Endometrial microvascular endothelial cells (primary cell): ENCODE data around the gene CCDC192. TPM values are rescaled to one million over a fixed set of nuclear protein-coding genes. Genes with fewer than 3 reads are reported as not detected.
"Not testable (repeated sequence)": the region's sequence is repeated elsewhere in the genome, so short reads cannot be mapped to it uniquely, and the experiment has no call there.

Experiments used
- in situ Hi-C: cut with HindIII; loops from 2 replicates; pipeline ENCODE4 v1.10.0; 2017; ENCODE audit warnings: low sequenced_read_pairs, low pct_unique_long_range_greater_than_20kb; ENCODE audit errors: inconsistent ontology term
- total RNA-seq: library from RNA; depleted of rRNA; stranded (reverse); fragments of >200 nt; gene quantifications from one replicate; pipeline ENCODE4 v1.2.3, GENCODE V29; 2015; ENCODE audit errors: inconsistent ontology term

The CCDC192 gene
- total RNA-seq, 1 donor from 2014 or later: not detected

DNA sequence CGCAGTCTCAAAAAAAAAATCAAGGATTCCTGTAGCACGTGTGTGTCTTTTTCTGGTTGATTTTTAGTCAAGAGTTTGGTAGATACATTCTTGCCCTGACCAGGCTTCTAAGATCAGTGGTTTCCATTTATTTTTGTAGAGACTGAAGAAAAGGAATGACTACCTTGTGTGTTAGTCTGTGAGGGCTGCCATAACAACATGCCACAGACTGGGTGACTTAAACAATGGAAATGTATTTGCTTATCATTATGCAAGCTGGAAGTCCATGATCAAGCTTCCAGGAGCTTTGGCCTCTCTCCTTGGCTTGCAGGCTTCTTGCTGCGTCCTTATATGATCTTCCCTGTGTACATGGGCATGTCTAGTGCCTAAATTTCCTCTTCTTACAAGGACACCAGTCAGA lies 127.0 kb downstream of the CCDC192 start:
- in situ Hi-C loops: no loop called here

DNA sequence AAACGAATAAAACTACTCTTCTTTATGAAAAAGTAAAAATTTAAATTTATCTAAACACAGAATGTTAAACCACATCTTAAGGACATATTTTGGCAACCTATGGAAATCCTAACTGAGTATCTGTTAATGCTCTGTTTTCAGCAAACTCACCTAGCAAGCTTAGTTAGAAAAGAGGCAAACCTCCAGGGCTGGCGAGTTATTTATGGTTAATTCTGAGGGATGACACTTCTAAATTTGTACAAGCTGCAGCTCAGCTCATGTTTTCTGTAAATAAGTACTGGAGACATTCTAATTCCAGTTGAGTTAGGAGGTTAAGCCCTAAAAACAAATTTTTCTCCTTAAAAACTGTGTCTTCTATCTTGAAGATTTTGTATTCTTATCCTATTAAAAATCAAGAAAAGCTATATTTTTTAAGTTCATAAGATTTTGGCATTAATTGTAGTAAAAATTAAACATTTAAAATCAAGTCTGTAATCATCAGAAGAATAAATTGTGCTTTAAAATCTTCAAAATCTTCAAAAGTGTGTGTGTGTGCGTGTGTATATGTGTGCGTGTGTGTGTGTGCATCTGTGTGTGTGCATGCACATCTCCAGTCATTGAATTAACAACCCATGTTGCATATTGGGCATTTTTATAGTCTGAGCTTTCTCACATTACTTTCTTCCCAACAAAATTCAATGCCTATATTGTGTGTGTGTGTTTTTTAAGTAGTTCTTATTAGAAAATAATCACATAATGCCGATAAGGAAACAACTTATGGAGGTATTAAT lies 127.8 kb downstream of the CCDC192 start:
- in situ Hi-C loops: no loop called here

GRCh38 chr5:127832067-127832466 lies 128.9 kb downstream of the CCDC192 start:
- in situ Hi-C loops: no loop called here

GRCh38 chr5:127834094-127834531 lies 130.9 kb downstream of the CCDC192 start:
- in situ Hi-C loops: no loop called here

GRCh38 chr5:127834554-127834953 lies 131.4 kb downstream of the CCDC192 start:
- in situ Hi-C loops: no loop called here

DNA sequence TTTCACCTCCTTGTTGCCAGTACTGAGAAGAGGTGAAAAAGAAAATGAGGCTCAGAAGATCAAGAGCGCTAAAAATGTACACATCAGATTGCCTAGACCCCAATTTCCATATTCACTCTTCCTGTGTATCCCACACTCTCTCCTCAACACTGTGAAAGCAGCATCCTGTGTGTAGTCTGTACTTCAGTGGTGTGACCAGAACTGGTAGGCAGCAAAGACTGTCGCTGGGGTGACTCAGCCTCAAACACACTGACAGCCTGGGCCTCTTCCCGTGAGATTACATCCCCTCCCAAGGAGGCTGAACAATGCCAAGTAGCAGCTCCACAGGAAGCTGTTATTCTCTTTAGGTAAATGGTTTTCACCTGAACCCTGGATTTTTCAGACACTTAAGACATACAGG lies 135.5 kb downstream of the CCDC192 start:
- in situ Hi-C loops: no loop called here

- in situ Hi-C loops: no loop called here
Observed at GRCh38 chr5:127839072-127839471, 135.9 kb downstream of the CCDC192 start.

- in situ Hi-C loops: no loop called here
Observed at GRCh38 chr5:127839496-127840197, 136.5 kb downstream of the CCDC192 start.

DNA sequence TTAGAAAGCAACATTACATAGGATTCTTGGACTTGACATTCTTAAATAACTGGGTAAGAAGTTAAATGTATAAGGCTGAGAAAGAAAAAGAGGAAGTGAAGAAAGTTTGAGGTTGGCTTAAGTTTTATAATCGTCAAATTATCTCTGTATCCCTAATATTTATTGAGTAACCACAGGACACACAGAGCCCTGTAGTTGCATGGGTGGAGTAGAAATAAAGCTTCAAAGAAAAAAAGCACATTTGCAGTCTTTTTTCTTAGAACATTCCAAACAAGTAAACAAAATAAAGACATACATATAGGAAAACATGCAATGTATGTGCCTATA lies 137.0 kb downstream of the CCDC192 start:
- in situ Hi-C loops: no loop called here

- in situ Hi-C loops: no loop called here
Observed at GRCh38 chr5:127840809-127841208, 137.6 kb downstream of the CCDC192 start.

GRCh38 chr5:127844581-127845021 lies 141.4 kb downstream of the CCDC192 start:
- in situ Hi-C loops: no loop called here

DNA sequence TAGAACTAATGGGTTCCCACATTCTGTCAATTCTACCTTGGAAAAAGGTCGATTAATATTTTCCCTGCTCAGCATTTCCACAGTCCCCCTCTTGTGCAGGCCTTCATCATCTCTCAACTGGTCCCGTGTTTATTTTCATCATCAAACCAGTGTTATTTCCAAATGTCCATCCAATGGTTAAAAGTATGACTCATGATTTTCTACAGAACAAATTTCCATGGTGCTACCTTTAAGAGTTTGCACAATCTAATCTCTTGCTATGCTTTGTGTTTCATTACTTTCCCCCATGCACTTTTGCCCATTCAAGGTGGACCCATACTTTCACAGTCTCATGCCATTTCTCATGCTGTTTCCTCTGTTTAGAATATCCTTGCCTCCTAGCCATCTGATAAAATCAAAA lies 143.7 kb downstream of the CCDC192 start:
- in situ Hi-C loops: no loop called here

DNA sequence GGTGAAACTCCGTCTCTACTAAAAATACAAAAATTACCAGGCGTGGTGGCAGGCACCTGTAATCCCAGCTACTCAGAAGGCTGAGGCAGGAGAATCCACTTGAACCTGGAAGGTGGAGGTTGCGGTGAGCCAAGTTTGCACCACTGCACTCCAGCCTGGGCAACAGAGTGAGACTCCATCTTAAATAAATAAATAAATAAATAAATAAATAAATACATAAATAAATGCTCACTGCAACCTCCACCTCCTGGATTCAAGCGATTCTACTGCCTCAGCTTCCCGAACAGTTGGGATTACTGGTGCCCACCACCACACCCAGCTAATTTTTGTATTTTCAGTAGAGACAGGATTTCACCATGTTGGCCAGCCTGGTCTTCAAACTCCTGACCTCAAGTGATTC lies 144.4 kb downstream of the CCDC192 start:
- in situ Hi-C loops: not testable (repeated sequence)

GRCh38 chr5:127848098-127848497 lies 144.9 kb downstream of the CCDC192 start:
- in situ Hi-C loops: no loop called here

DNA sequence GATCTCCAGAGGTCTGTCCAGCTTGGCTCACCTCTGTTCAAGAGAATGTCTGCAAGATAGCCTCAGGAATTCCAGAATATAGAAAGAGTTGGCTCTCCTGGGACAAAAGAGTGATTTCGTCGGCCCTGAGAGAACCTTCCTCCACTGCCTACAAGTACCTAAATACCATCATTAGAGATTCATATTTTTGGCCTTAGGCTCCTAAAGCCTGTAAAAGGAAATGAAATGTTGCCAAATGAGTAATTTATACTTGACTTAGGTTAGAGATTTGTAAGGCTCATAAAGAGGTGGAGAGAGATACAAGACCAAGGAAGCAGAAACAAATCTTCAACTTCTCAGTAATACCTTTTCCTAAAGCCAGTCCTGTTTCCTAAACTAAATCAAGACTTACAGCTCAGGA lies 146.2 kb downstream of the CCDC192 start:
- in situ Hi-C loops: no loop called here

- in situ Hi-C loops: no loop called here
Observed at GRCh38 chr5:127849891-127850290, 146.7 kb downstream of the CCDC192 start.

- in situ Hi-C loops: no loop called here
Observed at GRCh38 chr5:127851964-127852363, 148.8 kb downstream of the CCDC192 start.

DNA sequence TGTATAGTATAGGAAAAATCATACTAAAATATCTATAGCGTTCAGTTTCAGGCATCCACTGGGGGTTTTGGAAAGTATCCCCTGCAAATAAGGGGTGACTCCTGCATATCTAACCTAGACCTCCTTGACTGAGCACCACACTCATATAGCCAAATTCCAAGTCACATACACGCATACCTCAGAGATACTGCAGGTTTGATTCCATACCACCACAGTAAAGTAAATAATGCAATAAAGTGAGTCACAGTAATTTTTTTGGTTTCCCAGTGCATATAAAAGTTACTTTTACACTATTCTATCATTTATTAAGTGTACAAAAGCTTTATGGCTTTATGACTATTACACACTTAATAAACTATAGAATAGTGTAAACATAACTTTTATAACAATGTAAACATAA lies 151.3 kb downstream of the CCDC192 start:
- in situ Hi-C loops: no loop called here

DNA sequence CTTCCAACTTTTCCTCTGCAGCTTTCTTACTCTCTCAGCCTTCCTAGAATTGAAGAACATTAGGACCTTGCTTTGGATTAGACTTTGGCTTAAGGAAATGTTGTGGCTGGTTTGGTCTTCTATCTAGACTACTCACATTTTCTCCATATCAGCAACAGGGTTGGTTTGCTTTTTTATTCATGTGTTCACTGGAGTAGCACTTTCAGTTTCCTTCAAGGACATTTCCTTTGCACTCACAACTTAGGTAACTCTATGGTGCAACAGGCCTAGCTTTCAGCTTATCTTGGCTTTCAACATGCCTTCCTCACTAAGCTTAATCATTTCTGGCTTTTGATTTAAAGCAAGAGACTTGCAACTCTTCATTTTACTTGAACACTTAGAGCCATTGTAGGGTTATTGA lies 153.1 kb downstream of the CCDC192 start:
- in situ Hi-C loops: no loop called here

- in situ Hi-C loops: no loop called here
Observed at GRCh38 chr5:127858116-127858784, 155.1 kb downstream of the CCDC192 start.
